GM19372 (cell line): ENCODE measurements around the gene CALML6.

Experiments
- ATAC-seq: cut with Tn5 transposase; IDR thresholded peaks from one replicate; pipeline ENCODE4 v1.9.1; 2021; ENCODE audit warnings: mild to moderate bottlenecking, low read depth, moderate library complexity; ENCODE audit not compliant: unreplicated experiment

The CALML6 gene

DNA sequence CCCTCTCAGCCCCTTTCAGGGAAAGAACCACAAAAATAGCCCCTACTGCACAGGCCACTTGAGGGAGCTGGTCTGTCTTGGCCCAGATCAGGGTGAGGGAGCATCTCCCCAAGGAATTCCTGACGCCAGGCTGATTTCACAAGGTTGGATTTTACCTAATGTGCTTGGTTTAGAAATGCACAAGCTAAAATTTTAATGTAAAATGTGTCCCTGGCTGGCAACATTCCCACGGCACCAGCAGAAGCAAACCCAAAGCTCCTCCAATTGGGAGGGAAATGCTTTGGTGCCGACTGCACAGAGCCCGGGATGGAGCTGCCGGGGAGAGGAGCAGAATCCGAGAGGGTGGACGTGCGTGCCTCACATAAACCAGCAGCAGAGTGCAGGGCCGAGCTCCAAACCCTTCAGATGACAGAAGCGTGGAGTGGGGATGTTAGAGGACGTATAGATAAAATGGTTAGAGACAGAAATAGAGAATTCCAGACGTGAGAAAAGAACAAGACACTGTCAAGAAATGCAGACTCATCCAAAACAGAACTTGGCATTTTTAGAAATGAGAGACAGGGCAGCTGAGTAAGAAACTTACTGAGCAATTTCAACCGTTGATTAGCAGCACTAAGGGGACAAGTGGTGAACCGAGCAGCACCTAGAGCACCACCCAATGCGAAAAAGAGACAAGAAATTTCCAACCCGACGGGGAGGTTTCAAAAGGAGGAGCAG, 45.6 kb downstream of the CALML6 start:
- ATAC-seq, result no peak

DNA sequence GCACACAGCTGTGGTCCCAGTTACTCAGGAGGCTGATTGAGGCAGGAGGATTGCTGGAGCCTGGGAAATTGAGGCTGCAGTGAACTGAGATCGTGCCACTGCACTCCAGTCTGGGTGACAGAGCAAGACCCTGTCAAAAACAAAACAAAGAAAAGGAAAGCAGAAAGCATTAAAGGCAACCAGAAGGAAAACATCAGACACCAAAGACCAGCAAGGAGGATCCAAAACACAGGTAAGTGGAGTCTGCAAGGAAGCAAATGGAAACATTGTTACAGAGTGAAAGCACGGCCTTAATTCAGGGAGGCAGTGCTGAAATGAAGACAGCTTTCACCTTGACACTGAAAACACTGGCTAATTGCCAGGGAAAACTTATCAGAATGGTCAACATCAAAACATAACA, 47.7 kb downstream of the CALML6 start:
- no peak for ATAC-seq

DNA sequence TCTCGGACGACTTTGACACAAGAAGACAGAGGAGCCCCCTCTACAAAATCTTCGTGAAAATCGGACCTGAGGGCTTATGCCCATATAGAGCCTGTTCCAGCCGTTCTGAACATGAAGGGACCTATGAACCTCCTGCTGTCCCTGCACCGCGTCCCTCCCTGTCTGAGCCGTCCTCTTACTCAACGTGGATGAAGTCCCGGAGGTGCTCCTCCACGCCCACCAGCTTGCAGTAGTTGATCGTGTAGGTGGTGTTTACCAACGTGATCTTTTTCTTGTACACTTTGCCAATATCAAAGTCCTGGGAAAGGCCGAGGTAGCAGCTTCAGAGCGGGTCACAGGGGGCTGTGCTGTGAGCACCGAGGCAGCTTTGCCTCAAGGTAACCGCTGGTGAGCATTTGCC, 48.5 kb downstream of the CALML6 start:
- ATAC-seq, result no peak

DNA sequence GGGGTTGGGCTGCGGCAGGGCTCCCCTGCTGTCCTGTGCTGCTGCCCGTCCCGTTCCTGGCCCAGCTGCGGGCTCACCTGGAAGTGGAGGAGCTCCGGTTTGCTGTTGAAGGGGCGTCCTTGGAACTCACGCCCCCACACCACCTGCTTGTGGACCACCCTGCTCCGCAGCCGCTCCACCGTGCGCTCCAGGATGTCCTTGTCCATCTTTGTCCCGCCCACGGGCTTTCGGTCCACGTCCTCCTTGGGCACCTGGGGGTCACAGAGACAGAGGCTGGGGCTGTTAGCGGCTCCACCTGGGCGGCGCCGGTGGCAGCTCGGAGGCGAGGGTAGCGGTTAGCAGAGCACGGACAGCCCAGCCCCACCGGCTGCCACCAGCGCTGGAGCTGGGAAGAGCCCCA, 49.8 kb downstream of the CALML6 start:
- ATAC-seq, result no peak

DNA sequence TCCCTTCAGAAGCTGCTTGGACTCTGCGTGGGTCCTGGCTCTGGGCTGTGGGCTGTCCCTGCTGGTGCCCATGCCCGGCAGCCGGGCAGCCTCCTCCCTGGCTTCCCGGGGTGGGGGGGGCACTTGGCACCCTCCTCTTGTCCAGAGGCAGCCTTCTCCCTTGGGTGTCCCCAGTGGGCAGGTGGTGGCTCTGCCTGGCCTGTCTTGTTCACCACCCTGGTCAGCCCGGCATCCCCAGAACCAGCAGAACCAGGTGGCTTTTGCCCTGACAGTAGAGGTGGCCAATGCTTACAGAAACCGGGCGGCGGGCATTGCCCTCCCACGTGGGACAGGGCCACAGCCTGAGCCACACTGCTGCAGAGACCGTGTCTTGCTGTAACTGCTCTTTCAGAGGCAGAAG, 50.5 kb downstream of the CALML6 start:
- ATAC-seq, result no peak

DNA sequence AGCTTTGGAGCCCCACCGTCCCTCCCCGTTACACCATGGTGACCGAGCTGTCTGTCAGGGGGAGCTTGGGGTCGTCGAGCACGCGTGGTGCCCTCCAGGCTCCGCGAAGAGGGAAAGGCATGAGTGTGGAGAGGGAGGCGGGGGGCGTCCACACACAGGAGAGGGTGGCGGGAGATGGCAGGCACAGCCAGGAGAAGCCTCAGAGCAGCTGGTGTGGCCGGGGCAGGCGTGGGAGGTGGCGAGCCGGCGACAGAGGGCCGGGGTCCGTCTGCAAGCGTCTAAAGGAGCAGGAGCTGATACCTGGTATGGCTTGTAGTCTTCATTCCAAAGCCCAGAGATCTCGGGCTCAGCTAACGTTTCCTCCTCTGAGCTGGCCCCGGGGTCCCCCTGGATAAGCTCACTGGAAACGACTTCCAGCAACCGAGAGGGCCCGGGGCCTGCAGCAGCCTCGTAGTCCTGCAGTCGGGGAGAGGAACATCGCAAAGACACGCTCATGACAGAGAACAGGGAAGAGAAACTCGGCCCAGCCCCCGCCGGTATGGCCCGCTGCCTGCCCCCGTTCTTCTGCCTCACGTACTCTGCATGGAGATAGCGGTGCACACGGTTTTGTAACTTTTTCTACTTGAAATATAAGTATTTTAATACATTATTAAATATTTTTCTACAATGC, 51.1 kb downstream of the CALML6 start:
- ATAC-seq, result no peak
